ENCODE measurements around the gene CEMIP. TPM values are rescaled to one million over a fixed set of nuclear protein-coding genes. Genes with fewer than 3 reads are reported as not detected.

Gene CEMIP
- total RNA-seq, 6 experiments from 2014 or later, result 0.64 to 0.74 TPM; not detected in 4

DNA sequence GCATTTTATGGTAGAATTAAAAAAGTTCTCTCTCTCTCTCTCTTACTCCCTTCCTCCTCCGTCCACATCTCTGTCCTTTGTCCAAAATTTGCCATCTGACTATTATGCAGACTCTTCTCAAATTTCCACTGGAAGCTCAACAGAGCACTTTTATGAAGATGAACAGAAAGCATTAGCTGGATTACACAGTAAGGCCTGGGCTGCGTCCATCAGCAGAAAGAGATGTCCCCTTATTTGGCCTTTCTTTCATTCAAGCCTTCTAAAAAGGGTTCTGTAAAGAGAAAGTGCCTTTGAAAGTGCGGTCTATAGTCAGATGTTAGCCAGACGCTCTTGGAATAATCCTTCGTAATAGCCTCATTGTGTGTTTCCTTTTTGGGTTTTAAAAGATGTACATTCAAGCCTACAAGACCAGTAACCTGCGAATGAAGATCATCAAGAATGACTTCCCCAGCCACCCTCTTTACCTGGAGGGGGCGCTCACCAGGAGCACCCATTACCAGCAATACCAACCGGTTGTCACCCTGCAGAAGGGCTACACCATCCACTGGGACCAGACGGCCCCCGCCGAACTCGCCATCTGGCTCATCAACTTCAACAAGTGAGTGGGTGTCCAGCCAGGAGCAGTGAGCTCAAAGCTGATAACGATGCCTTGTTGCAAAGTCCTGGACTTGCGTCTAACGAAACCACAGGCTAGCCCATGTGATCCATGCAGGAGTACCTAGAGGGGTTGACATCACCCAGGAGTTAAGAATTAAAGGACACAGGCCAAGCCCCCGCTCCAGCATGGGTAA, 157.3 kb downstream of the CEMIP start:
- H3K36me3 ChIP-seq, result peaks cover 0 to 2% (median 0%) of the 10 kb centered on the region in 4 donors
- no peaks in the 10 kb centered on the region for H3K9me3 ChIP-seq
- WGBS (ENCODE audit: insufficient coverage, low coverage, low lambda C conversion rate, missing lambda C conversion rate), result 98% methylated on average over 13 of the region's 16 CpGs
- no peaks in the 10 kb centered on the region for H3K27me3 ChIP-seq
- DNase-seq (no peak), ATAC-seq (no peak)
- no peaks in the 10 kb centered on the region for H3K4me1 ChIP-seq
- no peak overlapping the region for H3K4me3 ChIP-seq
- intact Hi-C loops (cut with DNase I), result no loop called here
- no peak overlapping the region for H3K27ac ChIP-seq
- no peak for TF ChIP-seq POLR2A (IDR thresholded peaks at IDR 0.05)
- TF ChIP-seq, protein P1, sequence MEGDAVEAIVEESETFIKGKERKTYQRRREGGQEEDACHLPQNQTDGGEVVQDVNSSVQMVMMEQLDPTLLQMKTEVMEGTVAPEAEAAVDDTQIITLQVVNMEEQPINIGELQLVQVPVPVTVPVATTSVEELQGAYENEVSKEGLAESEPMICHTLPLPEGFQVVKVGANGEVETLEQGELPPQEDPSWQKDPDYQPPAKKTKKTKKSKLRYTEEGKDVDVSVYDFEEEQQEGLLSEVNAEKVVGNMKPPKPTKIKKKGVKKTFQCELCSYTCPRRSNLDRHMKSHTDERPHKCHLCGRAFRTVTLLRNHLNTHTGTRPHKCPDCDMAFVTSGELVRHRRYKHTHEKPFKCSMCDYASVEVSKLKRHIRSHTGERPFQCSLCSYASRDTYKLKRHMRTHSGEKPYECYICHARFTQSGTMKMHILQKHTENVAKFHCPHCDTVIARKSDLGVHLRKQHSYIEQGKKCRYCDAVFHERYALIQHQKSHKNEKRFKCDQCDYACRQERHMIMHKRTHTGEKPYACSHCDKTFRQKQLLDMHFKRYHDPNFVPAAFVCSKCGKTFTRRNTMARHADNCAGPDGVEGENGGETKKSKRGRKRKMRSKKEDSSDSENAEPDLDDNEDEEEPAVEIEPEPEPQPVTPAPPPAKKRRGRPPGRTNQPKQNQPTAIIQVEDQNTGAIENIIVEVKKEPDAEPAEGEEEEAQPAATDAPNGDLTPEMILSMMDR (IDR thresholded peaks at IDR 0.05), result no peak

- Histone ChIP-seq H3K27ac (no peak overlapping the region), H3K36me3 (peaks cover 0 to 5% (median 0%) of the 10 kb centered on the region in 4 donors), H3K27me3 (no peaks in the 10 kb centered on the region), H3K4me1 (no peaks in the 10 kb centered on the region), H3K4me3 (no peak overlapping the region), H3K9me3 (no peaks in the 10 kb centered on the region)
- DNase-seq (no peak), ATAC-seq (no peak)
- intact Hi-C loops (cut with DNase I), result no loop called here
- 94% methylated on average over 10 of the region's 12 CpGs for WGBS (ENCODE audit: insufficient coverage, low coverage, low lambda C conversion rate, missing lambda C conversion rate)
- TF ChIP-seq POLR2A (IDR thresholded peaks at IDR 0.05), result no peak
- TF ChIP-seq, protein P1 (IDR thresholded peaks at IDR 0.05), result no peak
Observed at GRCh38 chr15:80937718-80938117, 158.5 kb downstream of the CEMIP start.

GRCh38 chr15:80939216-80939615, 160.0 kb downstream of the CEMIP start:
- H3K4me3 ChIP-seq, result no peak overlapping the region
- intact Hi-C loops (cut with DNase I), result no loop called here
- H3K9me3 ChIP-seq, result no peaks in the 10 kb centered on the region
- no peak for DNase-seq
- no peaks in the 10 kb centered on the region for H3K4me1 ChIP-seq
- H3K27me3 ChIP-seq, result no peaks in the 10 kb centered on the region
- ATAC-seq, result no peak
- no peak overlapping the region for H3K27ac ChIP-seq
- peaks cover 0 to 5% (median 0%) of the 10 kb centered on the region in 4 donors for H3K36me3 ChIP-seq
- TF ChIP-seq, protein P1 (IDR thresholded peaks at IDR 0.05), result no peak
- TF ChIP-seq POLR2A (IDR thresholded peaks at IDR 0.05), result no peak
- 91% methylated on average over 3 of the region's 3 CpGs for WGBS (ENCODE audit: insufficient coverage, low coverage, low lambda C conversion rate, missing lambda C conversion rate)

- no peaks in the 10 kb centered on the region for H3K27me3 ChIP-seq
- peaks cover 0 to 5% (median 0%) of the 10 kb centered on the region in 4 donors for H3K36me3 ChIP-seq
- TF ChIP-seq, protein P1 (IDR thresholded peaks at IDR 0.05), result no peak
- H3K4me1 ChIP-seq, result no peaks in the 10 kb centered on the region
- no peak overlapping the region for H3K4me3 ChIP-seq
- H3K9me3 ChIP-seq, result no peaks in the 10 kb centered on the region
- no peak for ATAC-seq
- 89% methylated on average over 3 of the region's 4 CpGs for WGBS (ENCODE audit: insufficient coverage, low coverage, low lambda C conversion rate, missing lambda C conversion rate)
- intact Hi-C loops (cut with DNase I), result no loop called here
- no peak overlapping the region for H3K27ac ChIP-seq
- DNase-seq, result no peak
Observed at GRCh38 chr15:80940331-80940730, 161.2 kb downstream of the CEMIP start.
